HepG2 (cell line): Measurements from ENCODE around the gene CFAP92. TPM values are rescaled to one million over a fixed set of nuclear protein-coding genes. Genes with fewer than 3 reads are reported as not detected.

Experiments used
- ATAC-seq: fragments of 200-7000 bp; cut with Tn5 transposase; 3 replicates; pipeline ENCODE4 v1.9.1; 2020; ENCODE audit warnings: mild to moderate bottlenecking, moderate library complexity
- BruUV-seq: library from RNA; stranded (reverse); fragments of 400-500 nt; replicated peaks from 2 replicates; lab custom pipeline; 2021; lab: Mats Ljungman, UMichigan
- CTCF ChIA-PET: fragments of 300-600 bp; formaldehyde crosslinking; extraction: SDS; loops from one replicate; lab custom pipeline; 2021; ENCODE audit warnings: low total read pairs, inconsistent platforms, low intra/inter-chr PET ratio; lab: Yijun Ruan, JAX
- POLR2A ChIA-PET: fragments of 350-600 bp; sonication (Branson Sonifier 250); formaldehyde crosslinking; loops from one replicate; lab custom pipeline; 2020; ENCODE audit warnings: antibody characterized with exemption, inconsistent platforms; lab: Yijun Ruan, JAX
- DNase-seq: peaks from one replicate; pipeline ENCODE4 v3.0.0-alpha.2; 2015; ENCODE audit warnings: low spot score
- FAIRE-seq: peaks from 3 replicates; lab custom pipeline; 2011; peaks lifted over from hg19 to GRCh38; lab: Jason Lieb, UNC
- H2AFZ ChIP-seq: one replicate; pipeline ENCODE4 v1.6.1; 2011; ENCODE audit warnings: low read length, inconsistent platforms
- H3K27ac ChIP-seq: fragments of 300-600 bp; 3 replicates; pipeline ENCODE4 v1.8.0; 2011; ENCODE audit warnings: mixed run types, mild to moderate bottlenecking, mixed read lengths, low read length, inconsistent platforms; ENCODE audit not compliant: insufficient read depth; ENCODE audit errors: extremely low read length
- H3K27me3 ChIP-seq, 2 experiments: fragments of 200-600 bp in 1 of 2; 2 replicates in 1 of 2; 3 replicates in 1 of 2; pipeline versions ENCODE4 v1.6.0 to v1.8.0; 2011; ENCODE audit warnings: low read length in 2 of 2, mild to moderate bottlenecking in 2 of 2, moderate library complexity in 2 of 2, inconsistent platforms in 1 of 2; ENCODE audit not compliant: insufficient read depth in 2 of 2, control insufficient read depth in 1 of 2
- H3K36me3 ChIP-seq, 2 experiments: fragments of 200-600 bp in 1 of 2; replicated peaks in 1 of 2; 2 replicates in 1 of 2; 3 replicates in 1 of 2; pipeline versions ENCODE4 v1.5.1 to v1.8.0; 2011; ENCODE audit warnings: low read length in 2 of 2, inconsistent platforms in 1 of 2; ENCODE audit not compliant: insufficient read depth in 2 of 2, control insufficient read depth in 1 of 2
- H3K4me1 ChIP-seq: 2 replicates; pipeline ENCODE4 v1.5.1; 2012; ENCODE audit warnings: low read length, inconsistent platforms; ENCODE audit not compliant: insufficient read depth
- H3K4me2 ChIP-seq: 2 replicates; pipeline ENCODE4 v1.6.0; 2011; ENCODE audit warnings: low read depth, low read length, inconsistent platforms
- H3K4me3 ChIP-seq, 3 experiments: fragments of 200-600 bp in 1 of 3; sonication (generic), shearing (Covaris generic) in 1 of 3; replicated peaks in 1 of 3; 2 replicates each; pipeline ENCODE4 v1.5.1; 2011 to 2016; ENCODE audit warnings: low read length in 3 of 3, inconsistent platforms in 2 of 3, low read depth in 2 of 3, mild to moderate bottlenecking in 2 of 3, control low read depth in 1 of 3, mixed read lengths in 1 of 3; ENCODE audit not compliant: insufficient read depth in 1 of 3
- H3K79me2 ChIP-seq: one replicate; pipeline ENCODE4 v1.6.1; 2011; ENCODE audit warnings: low read length, inconsistent platforms; ENCODE audit not compliant: insufficient read depth
- H3K9ac ChIP-seq: 2 replicates; pipeline ENCODE4 v1.6.0; 2011; ENCODE audit warnings: mild to moderate bottlenecking, low read depth, low read length, inconsistent platforms; ENCODE audit not compliant: insufficient read depth
- H3K9me3 ChIP-seq: 2 replicates; pipeline ENCODE4 v1.5.1; 2012; ENCODE audit warnings: mild to moderate bottlenecking, low read length
- H4K20me1 ChIP-seq: 2 replicates; pipeline ENCODE4 v1.6.0; 2011; ENCODE audit warnings: inconsistent platforms, mild to moderate bottlenecking, low read length, moderate library complexity; ENCODE audit not compliant: insufficient read depth
- DR1 ChIP-seq: sonication (generic); formaldehyde crosslinking; IDR thresholded peaks from 2 replicates; pipeline ENCODE4 v1.8.0; 2021; ENCODE audit warnings: mild to moderate bottlenecking, missing genetic modification reagents, inconsistent platforms
- EHMT2 ChIP-seq: fragments of 200-600 bp; sonication (generic); IDR thresholded peaks from 2 replicates; pipeline ENCODE4 v1.7.0; 2017; ENCODE audit warnings: antibody characterized with exemption, low read depth, low read length, borderline replicate concordance
- ETV6 ChIP-seq: sonication (generic); formaldehyde crosslinking; conservative IDR thresholded peaks from 2 replicates; pipeline ENCODE4 v1.4.0; 2020; ENCODE audit warnings: missing genetic modification reagents
- JARID2 ChIP-seq: sonication (generic); formaldehyde crosslinking; IDR thresholded peaks from 2 replicates; pipeline ENCODE4 v1.8.1; 2023; ENCODE audit warnings: missing genetic modification reagents, inconsistent platforms; ENCODE audit not compliant: insufficient replicate concordance
- MYC ChIP-seq: sonication (generic); formaldehyde crosslinking; IDR thresholded peaks from 2 replicates; pipeline ENCODE4 v1.9.0; 2021; ENCODE audit warnings: missing genetic modification reagents, borderline replicate concordance
- ONECUT2 ChIP-seq: sonication (generic); formaldehyde crosslinking; IDR thresholded peaks from 2 replicates; pipeline ENCODE4 v1.4.0; 2020; ENCODE audit warnings: missing genetic modification reagents
- SETDB1 ChIP-seq: sonication (generic); formaldehyde crosslinking; IDR thresholded peaks from 2 replicates; pipeline ENCODE4 v1.5.1; 2020; ENCODE audit warnings: missing genetic modification reagents, mild to moderate bottlenecking, borderline replicate concordance
- TAF1 ChIP-seq: sonication (generic); formaldehyde crosslinking; IDR thresholded peaks from 2 replicates; pipeline ENCODE4 v1.4.0; 2020; ENCODE audit warnings: missing genetic modification reagents
- THRA ChIP-seq: sonication (generic); formaldehyde crosslinking; IDR thresholded peaks from 2 replicates; pipeline ENCODE4 v1.4.0; 2020; ENCODE audit warnings: missing genetic modification reagents, borderline replicate concordance
- USF2 ChIP-seq, 2 experiments: sonication (generic) in 1 of 2; formaldehyde crosslinking in 1 of 2; IDR thresholded peaks; 2 replicates each; pipeline versions ENCODE4 v1.5.1 to v1.6.1; 2011 to 2020; ENCODE audit warnings: borderline replicate concordance in 1 of 2, low read depth in 1 of 2, low read length in 1 of 2, mild to moderate bottlenecking in 1 of 2, missing genetic modification reagents in 1 of 2, moderate library complexity in 1 of 2
- ZBTB2 ChIP-seq: sonication (generic); formaldehyde crosslinking; IDR thresholded peaks from 2 replicates; pipeline ENCODE4 v1.8.0; 2022; ENCODE audit warnings: low read depth, missing genetic modification reagents
- ZNF615 ChIP-seq: sonication (generic); formaldehyde crosslinking; IDR thresholded peaks from 2 replicates; pipeline ENCODE4 v1.5.0; 2020; ENCODE audit warnings: mild to moderate bottlenecking, missing genetic modification reagents, borderline replicate concordance
- ZNF883 ChIP-seq: sonication (generic); formaldehyde crosslinking; IDR thresholded peaks from 2 replicates; pipeline ENCODE4 v1.5.1; 2020; ENCODE audit warnings: mild to moderate bottlenecking, missing genetic modification reagents; ENCODE audit errors: not compliant biosample characterization
- WGBS: methylation state at CpG from one replicate; pipeline ENCODE4 v1.1.6; 2017; ENCODE audit warnings: low lambda C conversion rate; 5-methylcytosine and 5-hydroxymethylcytosine counted together
- in situ Hi-C: cut with HindIII; loops from 2 replicates; pipeline ENCODE4 v1.10.0; 2017; ENCODE audit warnings: low pct_unique_long_range_greater_than_20kb; ENCODE audit not compliant: extremely low pct_ligation_motif_present
- intact Hi-C: fragments of 100-400 bp; cut with micrococcal nuclease; formaldehyde crosslinking; loops from one replicate; pipeline ENCODE4 v1.10.0; 2022; ENCODE audit not compliant: unreplicated experiment
- polyA plus RNA-seq, 8 experiments: library from polyadenylated mRNA; depleted of rRNA in 3 of 8; stranded (reverse) in 7 of 8; unstranded in 1 of 8; fragments of >200 nt; fragmentation: Illumina TruSeq in 4 of 8; extraction: Trizol in 4 of 8; gene quantifications; 2 replicates each; pipeline versions ENCODE4 v1.2.1 to v1.2.3, GENCODE V29; 2011 to 2016; ENCODE audit warnings: low read depth in 4 of 8, missing spikeins in 1 of 8, mixed read lengths in 1 of 8; ENCODE audit not compliant: insufficient read depth in 1 of 8
- total RNA-seq, 5 experiments: library from RNA; depleted of rRNA; stranded (reverse); fragments of >200 nt; fragmentation: Illumina TruSeq; extraction: Trizol; gene quantifications; 2 replicates each; pipeline ENCODE4 v1.2.3, GENCODE V29; 2016; ENCODE audit warnings: low read depth in 1 of 5

Gene CFAP92
- total and polyA plus RNA-seq, 2 of the 13 experiments (the other 11 are each of a cell fraction or from before 2014, with no cell fraction given), result 0.18 to 0.46 TPM

- Histone ChIP-seq H3K9me3 (no peaks in the 10 kb centered on the region), H3K27me3 (peaks cover 2 to 47% of the 10 kb centered on the region in 2 experiments; a peak in 4 of 5 replicates), H2AFZ (no peak overlapping the region), H3K4me1 (peaks cover 32% of the 10 kb centered on the region), H3K4me3 (no peak overlapping the region), H3K27ac (no peak overlapping the region), H3K4me2 (no peak overlapping the region), H3K9ac (no peak overlapping the region), H3K36me3 (no peaks in the 10 kb centered on the region), H4K20me1 (no peaks in the 10 kb centered on the region), H3K79me2 (no peaks in the 10 kb centered on the region)
- intact Hi-C loops, result no loop called here
- no peak for FAIRE-seq
- 64% methylated on average over 9 of the region's 9 CpGs for WGBS
- in situ Hi-C loops, result no loop called here
- ChIA-PET POLR2A (no interaction called here), CTCF (no interaction called here)
- BruUV-seq, result no TSS peak
- no peak for ATAC-seq
- no peak for DNase-seq
- no peak for TF ChIP-seq MYC (CRISPR knock-in tag)
- TF ChIP-seq EHMT2, result no peak
- TF ChIP-seq USF2 (IDR thresholded peaks at IDR 0.05; ENCODE audit: low read depth, low read length), result no peak
- TF ChIP-seq USF2 (CRISPR knock-in tag; IDR thresholded peaks at IDR 0.05; ENCODE audit: borderline replicate concordance), result no peak
- no peak for TF ChIP-seq THRA (CRISPR knock-in tag)
- TF ChIP-seq JARID2 (CRISPR knock-in tag), result no peak
- TF ChIP-seq ZBTB2, result no peak
- TF ChIP-seq ZNF615 (CRISPR knock-in tag), result no peak
- TF ChIP-seq ZNF883 (CRISPR knock-in tag), result no peak
- no peak for TF ChIP-seq TAF1
- no peak for TF ChIP-seq DR1
- no peak for TF ChIP-seq ONECUT2 (CRISPR knock-in tag)
- no peak for TF ChIP-seq ETV6 (CRISPR knock-in tag)
- no peak for TF ChIP-seq SETDB1
Observed at GRCh38 chr3:129018751-129019150, 24.9 kb upstream of the CFAP92 start.
